Activated CD4-positive, alpha-beta T cell treated with anti-CD3 and anti-CD28 coated beads for 4 hours (primary cell): Measurements from ENCODE around the gene ADGRF5.

ENCODE experiments used
- DNase-seq, 2 donors: peaks; one replicate each; pipeline ENCODE4 v3.0.0-alpha.2; 2020

ADGRF5 gene, protein sequence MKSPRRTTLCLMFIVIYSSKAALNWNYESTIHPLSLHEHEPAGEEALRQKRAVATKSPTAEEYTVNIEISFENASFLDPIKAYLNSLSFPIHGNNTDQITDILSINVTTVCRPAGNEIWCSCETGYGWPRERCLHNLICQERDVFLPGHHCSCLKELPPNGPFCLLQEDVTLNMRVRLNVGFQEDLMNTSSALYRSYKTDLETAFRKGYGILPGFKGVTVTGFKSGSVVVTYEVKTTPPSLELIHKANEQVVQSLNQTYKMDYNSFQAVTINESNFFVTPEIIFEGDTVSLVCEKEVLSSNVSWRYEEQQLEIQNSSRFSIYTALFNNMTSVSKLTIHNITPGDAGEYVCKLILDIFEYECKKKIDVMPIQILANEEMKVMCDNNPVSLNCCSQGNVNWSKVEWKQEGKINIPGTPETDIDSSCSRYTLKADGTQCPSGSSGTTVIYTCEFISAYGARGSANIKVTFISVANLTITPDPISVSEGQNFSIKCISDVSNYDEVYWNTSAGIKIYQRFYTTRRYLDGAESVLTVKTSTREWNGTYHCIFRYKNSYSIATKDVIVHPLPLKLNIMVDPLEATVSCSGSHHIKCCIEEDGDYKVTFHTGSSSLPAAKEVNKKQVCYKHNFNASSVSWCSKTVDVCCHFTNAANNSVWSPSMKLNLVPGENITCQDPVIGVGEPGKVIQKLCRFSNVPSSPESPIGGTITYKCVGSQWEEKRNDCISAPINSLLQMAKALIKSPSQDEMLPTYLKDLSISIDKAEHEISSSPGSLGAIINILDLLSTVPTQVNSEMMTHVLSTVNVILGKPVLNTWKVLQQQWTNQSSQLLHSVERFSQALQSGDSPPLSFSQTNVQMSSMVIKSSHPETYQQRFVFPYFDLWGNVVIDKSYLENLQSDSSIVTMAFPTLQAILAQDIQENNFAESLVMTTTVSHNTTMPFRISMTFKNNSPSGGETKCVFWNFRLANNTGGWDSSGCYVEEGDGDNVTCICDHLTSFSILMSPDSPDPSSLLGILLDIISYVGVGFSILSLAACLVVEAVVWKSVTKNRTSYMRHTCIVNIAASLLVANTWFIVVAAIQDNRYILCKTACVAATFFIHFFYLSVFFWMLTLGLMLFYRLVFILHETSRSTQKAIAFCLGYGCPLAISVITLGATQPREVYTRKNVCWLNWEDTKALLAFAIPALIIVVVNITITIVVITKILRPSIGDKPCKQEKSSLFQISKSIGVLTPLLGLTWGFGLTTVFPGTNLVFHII (N-terminal part only)

DNA sequence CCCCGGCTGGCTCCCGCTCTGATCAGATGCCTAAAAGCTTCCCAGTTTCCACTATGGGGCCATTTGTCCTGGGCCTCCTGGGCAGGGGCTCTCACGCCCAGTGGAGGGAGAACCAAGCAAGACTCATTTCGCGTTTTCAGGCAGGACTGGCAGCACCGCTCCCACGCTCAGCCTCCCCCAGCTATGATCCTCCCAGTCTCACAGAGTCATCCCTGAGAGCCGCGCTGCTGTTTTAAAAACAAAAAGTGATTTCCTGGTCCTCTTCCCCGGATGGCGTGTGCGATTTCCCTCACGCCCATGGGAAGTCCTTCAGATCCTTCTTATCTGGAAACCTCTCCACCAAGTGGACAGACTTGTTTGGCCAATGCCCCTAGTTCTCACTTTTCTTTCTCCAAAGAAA is at the start of gene ADGRF5:
ADGRF5 (minus strand) TSS at position 208 of the 400 bp plus-strand sequence. CDS start 15,176 bp downstream, outside the sequence.
- no peak for DNase-seq

GRCh38 chr6:46969206-46969605 is 47.5 kb upstream of the ADGRF5 start:
- no peak for DNase-seq

DNA sequence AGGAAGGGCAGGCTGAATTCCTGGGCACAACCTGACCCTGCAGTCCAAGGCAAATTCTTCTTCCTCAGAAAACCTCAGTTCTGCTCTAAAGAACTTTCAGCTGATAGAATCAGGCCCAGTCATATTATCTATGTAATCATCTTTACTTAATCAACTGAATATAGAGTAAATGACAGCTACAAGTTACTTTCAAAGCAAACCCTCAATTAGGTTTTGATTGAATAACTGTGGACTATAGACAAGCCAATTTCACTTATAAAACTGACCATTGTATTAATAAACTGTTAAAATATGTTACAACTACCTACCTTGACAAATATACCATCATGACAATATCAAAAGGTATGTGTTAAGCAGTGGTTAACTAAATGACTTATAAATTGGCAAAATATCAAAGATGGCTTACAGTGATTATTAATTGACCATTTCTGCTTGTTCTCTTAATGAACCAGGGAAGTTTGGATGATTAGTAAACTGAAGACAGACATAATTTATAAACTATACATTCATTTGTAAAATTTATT is 46.1 kb upstream of the ADGRF5 start:
- no peak for DNase-seq

DNA sequence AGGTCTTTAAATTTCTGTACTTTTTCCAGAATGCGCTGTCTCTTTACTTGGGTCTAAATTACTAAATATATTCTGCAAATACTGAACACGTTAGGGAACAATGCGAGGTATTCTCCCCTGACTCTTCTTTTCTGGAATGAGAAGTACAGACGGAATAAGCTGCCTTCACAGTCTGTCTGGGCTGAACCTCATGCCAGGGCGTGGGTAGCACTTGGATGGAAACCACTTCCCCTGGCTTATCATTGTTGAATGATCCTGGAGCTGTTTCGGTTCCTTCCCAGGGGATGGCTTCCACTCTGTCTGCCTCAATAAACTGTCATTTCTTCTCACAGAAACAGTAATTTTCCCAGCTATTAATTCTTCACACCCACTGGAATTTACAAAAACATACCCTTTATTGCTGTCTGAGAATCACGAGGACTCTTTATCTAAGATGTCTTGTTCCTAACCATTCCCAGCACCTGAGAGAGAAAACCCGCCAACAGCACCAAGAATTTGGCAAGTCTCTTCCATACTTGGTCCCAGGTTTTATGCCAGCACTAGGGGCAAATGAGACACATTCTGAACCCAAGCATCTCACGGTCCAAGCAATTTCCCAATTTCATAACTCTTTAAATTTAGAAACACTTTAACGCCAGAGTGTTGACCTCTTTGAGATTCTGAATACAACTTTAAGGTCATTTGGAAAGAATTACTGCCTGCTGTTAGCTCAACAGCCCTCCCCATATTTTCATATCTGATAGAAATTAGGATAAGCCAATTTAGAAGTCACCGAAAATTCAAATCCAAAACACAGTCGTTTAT is 43.2 kb upstream of the ADGRF5 start:
- DNase-seq, result no peak

DNA sequence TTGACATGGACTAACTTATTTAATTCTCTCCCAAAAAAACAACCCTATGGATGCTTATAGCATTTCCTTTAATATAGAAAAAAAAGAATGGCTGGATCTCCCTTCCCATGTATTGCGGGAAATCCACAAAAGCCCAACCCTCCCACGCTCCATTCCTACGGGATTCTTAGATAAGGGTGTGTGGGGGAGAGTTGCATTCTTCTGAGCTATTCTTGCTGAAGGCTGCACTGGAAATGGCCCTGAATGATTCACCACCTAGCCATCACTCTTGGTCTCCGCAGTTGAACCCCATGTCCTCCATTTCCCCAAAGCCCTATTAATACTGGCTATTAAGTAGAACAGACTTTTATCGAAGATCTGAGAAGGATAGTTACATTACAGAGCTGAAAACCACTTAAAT is 41.9 kb upstream of the ADGRF5 start:
- no peak for DNase-seq

GRCh38 chr6:46963039-46963438 is 41.3 kb upstream of the ADGRF5 start:
- no peak for DNase-seq

DNA sequence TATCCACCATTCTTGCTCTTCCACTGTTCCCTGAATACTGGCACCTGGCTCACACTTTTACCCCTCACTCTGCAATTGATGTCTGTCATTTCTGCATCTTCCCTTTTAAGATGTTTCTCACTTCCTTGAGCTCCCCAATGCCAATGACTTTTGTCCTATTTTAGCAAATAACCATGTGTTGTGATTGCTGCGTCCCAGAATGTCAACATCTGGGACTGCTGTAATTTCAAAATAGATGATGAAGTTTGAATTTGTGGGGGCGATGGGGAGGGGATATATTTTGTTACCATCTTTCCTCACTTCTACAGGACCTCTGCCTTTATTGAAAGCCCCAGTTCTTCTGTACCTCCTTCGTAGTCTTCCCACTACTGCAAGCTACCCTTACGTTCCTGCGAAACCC is 40.0 kb upstream of the ADGRF5 start:
- DNase-seq, result no peak

- no peak for DNase-seq
Observed at GRCh38 chr6:46961232-46961631, 39.5 kb upstream of the ADGRF5 start.

DNA sequence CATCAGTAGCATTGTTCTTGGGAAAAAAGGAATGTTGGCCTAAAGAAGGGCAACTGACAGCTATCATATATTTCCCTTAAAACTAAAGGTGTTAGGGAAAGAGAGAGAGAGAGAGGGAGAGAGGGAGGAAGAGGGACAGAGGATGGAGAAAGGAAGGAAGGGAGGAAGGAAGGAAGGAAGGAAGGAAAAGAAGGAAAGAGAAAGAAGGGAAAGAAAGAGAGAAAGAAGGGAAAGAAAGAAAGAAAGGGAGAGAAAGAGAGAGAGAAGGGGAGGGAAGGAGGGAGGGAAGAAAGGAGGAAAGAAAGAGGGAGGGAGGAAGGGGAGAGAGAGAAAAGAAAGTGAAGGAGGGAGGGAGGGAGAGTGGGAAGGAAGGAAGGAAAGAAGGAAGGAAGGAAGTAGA is 37.7 kb upstream of the ADGRF5 start:
- no peak for DNase-seq

DNA sequence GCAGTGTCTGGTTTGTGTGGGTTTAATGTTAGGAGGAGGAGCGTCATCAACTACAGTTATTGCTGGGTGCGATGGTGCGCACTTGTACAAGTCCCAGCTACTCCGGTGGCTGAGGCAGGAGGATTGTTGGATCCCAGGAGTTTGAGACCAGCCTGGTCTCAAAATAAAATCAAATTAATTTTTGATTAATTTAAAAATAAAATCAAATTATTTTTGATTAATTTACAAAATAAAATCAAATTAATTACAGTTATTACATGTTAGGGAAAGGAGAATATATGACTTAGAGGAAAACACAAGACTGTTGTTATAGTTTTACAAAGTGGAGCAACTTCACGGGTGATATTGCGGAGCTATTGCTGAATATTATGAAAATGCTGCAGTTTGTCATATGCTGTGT is 34.7 kb upstream of the ADGRF5 start:
- no peak for DNase-seq

DNA sequence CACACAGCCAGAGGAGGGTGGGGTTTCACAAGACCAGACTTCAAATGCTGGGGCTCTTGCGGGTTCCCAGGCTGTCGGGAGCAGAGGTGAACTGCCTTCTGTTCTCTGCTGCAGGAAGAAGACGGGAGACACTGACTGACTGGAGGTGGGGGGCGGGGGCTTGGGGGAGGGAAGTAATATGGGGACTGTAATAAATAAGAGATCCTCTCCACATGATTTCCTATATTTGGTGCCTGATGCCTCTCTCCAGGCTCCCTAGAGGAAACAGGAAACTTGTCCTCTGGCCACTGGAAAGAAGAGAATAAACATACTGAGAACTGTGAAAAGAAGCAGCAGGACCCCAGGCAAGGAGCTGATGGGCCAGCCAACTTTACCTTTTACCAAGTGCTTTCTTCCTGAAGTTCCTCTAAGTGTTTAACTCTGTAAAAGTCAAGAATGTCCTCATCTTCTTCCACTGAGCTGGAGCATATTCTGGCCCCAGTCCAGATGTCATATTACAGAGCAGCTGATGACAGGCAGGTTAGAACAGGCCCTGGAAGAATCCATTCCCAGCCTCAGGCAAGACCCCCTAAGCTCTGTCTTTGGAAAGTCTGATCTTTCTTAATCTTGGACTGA is 33.2 kb upstream of the ADGRF5 start:
- DNase-seq, result no peak

- DNase-seq, result no peak
Observed at GRCh38 chr6:46953921-46954320, 32.2 kb upstream of the ADGRF5 start.

GRCh38 chr6:46949632-46950280 is 28.0 kb upstream of the ADGRF5 start:
- no peak for DNase-seq

GRCh38 chr6:46948699-46949098 is 27.0 kb upstream of the ADGRF5 start:
- DNase-seq, result no peak

DNA sequence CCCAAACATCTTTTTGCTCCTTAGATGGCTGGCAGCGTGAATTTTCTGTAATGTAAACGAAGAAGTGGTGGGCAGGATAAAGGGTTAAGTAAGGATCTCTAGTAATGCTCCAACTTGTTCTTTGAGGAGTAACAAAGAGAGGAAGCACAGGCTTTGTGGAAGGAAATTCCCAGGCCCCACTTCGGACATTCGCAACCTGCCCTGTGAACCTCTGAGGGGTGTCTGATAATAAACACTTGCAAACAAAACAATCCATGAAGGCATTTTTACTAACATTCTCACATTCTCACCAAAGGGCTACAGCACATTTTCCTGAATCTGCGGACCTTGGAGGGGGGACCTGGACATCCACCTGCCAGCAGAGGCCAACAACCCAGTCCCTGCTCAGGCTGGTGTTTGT is 25.8 kb upstream of the ADGRF5 start:
- DNase-seq, result no peak

- no peak for DNase-seq
Observed at GRCh38 chr6:46940433-46941226, 18.9 kb upstream of the ADGRF5 start.

DNA sequence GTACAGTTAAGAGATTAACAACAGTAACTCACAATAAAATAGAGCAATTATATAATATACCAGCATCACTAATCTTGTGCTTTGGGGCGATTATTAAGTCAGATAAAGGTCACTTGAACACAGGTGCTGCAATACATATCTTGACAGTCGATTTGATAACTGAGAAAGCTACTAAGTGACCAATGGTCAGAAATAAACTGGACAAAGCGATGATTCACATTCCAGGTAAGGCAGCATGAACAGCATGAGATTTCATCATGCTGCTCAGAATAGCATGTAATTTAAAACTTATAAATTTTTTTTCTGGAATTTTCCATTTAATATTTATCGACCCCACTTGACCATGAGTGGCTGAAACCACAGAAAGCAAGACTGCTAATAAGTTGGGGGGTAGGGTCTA is 15.9 kb upstream of the ADGRF5 start:
- no peak for DNase-seq

DNA sequence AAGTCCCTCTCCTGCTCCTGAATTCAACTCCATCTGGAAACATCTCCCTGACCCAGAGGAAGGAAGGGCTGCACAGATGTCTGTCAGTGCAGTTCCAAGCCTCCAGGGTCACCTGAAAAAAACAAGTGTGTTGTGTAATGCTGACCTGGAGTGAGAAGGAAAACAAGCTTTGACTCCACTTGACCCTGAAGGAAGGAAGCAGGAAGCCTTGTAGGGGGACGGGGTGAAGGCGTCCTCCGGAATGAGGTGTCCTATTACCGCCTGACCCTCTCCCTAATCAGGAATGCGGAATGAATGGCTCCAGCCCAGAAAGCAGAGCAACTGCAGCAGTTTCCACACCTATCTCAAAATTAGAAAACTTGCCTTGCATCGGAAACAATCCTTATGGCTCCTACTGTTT is 13.9 kb upstream of the ADGRF5 start:
- DNase-seq, result no peak

GRCh38 chr6:46933751-46934150 is 12.0 kb upstream of the ADGRF5 start:
- no peak for DNase-seq
